ENCODE results near the gene AQP12A. TPM values are rescaled to one million over a fixed set of nuclear protein-coding genes. Genes with fewer than 3 reads are reported as not detected.

The AQP12A gene
- total and polyA plus RNA-seq, 2 donors (not counting 1 experiment from before 2014, with no cell fraction given), result not detected

DNA sequence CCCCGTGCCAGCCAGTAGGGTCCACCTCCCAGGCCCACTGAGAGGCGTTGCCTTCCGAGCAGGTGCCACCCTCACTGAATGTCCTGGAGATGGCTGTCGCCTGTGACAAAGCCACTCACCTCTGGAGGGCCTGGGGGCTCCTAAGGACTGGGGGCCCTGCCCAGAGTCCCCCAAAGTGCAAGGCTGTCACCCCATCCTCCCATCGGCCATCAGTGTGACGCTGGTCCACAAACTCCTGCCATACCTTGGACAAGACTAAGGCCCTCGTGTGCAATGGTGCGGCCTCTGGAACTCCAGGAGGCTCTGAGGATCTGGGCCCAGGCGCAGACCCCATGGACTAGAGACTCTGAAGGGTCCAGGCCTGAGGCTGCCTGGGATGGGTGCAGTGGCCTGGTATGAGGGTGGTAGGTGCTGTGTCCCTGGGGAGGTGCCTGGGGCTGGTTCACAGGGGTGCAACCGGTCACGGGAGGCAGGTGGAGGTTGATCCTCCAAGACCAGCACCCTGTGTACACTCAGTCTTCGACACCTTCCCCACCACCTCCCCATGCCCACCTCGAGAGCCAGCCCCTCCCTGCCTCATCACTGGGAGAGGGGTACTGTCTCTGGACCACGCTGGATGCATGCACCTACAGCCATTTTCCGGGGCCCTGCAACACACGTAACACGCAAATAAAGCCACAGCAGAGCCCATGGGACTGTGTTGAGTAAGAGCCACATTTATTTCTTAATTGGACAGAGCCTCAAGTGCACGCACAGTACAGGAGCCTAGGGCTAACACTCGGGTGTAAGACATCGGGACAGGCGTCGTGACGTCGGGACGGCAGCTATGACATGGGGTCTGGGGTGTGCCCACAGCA lies 21.6 kb downstream of the AQP12A start:
- Histone ChIP-seq H3K27ac (ENCODE audit: insufficient read depth, low read length) (no peak overlapping the region), H4K20me1 (ENCODE audit: control insufficient read depth, extremely low read depth, insufficient read depth, low read length) (no peaks in the 10 kb centered on the region), H3K4me3 (replicated peaks in 1 of 4; ENCODE audit: control extremely low read depth in 1 of 4, insufficient read depth in 1 of 4, low read depth in 3 of 4, low read length in 4 of 4) (no peak overlapping the region), H3K79me2 (ENCODE audit: control insufficient read depth, insufficient read depth, low read length) (no peaks in the 10 kb centered on the region), H3K36me3 (ENCODE audit: control insufficient read depth, insufficient read depth, low read length) (no peaks in the 10 kb centered on the region), H2AFZ (ENCODE audit: low read length) (no peak overlapping the region), H3K27me3 (ENCODE audit: control insufficient read depth, insufficient read depth, low read length) (no peaks in the 10 kb centered on the region), H3K4me2 (ENCODE audit: extremely low read depth, insufficient read depth, low read length) (no peak overlapping the region), H3K9me3 (ENCODE audit: control insufficient read depth, insufficient read depth, low read depth, low read length) (no peaks in the 10 kb centered on the region), H3K4me1 (ENCODE audit: control insufficient read depth, extremely low read depth, insufficient read depth, low read length) (no peaks in the 10 kb centered on the region), H3K9ac (ENCODE audit: insufficient read depth, low read length) (no peak overlapping the region)
- DNase-seq (ENCODE audit: low read depth in 2 of 2), result no peak
- no peak for TF ChIP-seq EZH2 (IDR thresholded peaks at IDR 0.05; ENCODE audit: low read length, missing control alignments)
- TF ChIP-seq, protein P1, sequence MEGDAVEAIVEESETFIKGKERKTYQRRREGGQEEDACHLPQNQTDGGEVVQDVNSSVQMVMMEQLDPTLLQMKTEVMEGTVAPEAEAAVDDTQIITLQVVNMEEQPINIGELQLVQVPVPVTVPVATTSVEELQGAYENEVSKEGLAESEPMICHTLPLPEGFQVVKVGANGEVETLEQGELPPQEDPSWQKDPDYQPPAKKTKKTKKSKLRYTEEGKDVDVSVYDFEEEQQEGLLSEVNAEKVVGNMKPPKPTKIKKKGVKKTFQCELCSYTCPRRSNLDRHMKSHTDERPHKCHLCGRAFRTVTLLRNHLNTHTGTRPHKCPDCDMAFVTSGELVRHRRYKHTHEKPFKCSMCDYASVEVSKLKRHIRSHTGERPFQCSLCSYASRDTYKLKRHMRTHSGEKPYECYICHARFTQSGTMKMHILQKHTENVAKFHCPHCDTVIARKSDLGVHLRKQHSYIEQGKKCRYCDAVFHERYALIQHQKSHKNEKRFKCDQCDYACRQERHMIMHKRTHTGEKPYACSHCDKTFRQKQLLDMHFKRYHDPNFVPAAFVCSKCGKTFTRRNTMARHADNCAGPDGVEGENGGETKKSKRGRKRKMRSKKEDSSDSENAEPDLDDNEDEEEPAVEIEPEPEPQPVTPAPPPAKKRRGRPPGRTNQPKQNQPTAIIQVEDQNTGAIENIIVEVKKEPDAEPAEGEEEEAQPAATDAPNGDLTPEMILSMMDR (conservative IDR thresholded peaks at IDR 0.05 in 1 of 2, IDR thresholded peaks at IDR 0.05 in 1 of 2; ENCODE audit: low read depth in 1 of 2, low read length in 2 of 2), result no peak

DNA sequence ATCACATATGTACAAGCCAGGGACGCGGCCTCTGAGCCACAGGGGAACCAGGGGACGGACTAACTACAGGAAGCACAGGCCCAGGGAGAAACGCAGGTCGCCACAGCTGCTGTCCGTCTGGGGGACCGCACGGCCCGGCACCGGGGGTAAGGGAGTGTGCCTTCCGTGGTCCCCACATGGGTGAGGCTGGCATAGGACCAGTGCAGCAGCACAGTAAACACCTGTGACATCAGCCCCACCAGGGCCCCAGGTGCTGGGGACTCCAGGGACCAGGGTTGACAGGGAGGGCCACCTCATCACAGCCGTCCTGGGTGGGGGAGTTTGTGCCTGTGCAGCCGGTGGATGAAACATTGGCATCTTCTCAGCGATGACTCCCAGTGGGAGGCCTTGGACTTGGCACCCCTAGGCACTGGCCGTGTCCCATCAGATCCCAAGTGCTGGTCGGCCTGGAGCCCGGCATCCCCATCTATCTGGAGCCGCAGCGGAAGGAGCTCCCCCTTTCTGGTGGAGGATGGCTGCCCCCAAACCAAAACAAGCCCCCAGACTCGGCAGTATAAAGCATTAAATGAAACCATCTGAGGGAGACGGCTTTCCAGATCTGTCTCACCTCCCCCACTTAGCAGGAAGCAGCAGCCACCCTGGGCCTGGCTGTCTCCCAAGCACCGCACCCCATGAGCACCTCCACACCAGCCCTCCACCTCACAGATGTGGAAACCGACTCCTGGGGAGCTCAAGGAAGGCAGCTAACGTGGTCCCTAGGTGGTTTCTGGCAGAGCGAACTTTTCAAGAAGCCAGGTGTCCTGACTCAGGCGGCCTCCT lies 22.5 kb downstream of the AQP12A start:
- Histone ChIP-seq H3K4me1 (ENCODE audit: control insufficient read depth, extremely low read depth, insufficient read depth, low read length) (no peaks in the 10 kb centered on the region), H3K9me3 (ENCODE audit: control insufficient read depth, insufficient read depth, low read depth, low read length) (no peaks in the 10 kb centered on the region), H3K27ac (ENCODE audit: insufficient read depth, low read length) (no peak overlapping the region), H3K27me3 (ENCODE audit: control insufficient read depth, insufficient read depth, low read length) (no peaks in the 10 kb centered on the region), H3K4me3 (replicated peaks in 1 of 4; ENCODE audit: control extremely low read depth in 1 of 4, insufficient read depth in 1 of 4, low read depth in 3 of 4, low read length in 4 of 4) (no peak overlapping the region), H3K9ac (ENCODE audit: insufficient read depth, low read length) (no peak overlapping the region), H3K36me3 (ENCODE audit: control insufficient read depth, insufficient read depth, low read length) (no peaks in the 10 kb centered on the region), H4K20me1 (ENCODE audit: control insufficient read depth, extremely low read depth, insufficient read depth, low read length) (no peaks in the 10 kb centered on the region), H3K79me2 (ENCODE audit: control insufficient read depth, insufficient read depth, low read length) (no peaks in the 10 kb centered on the region), H2AFZ (ENCODE audit: low read length) (no peak overlapping the region), H3K4me2 (ENCODE audit: extremely low read depth, insufficient read depth, low read length) (no peak overlapping the region)
- TF ChIP-seq EZH2 (IDR thresholded peaks at IDR 0.05; ENCODE audit: low read length, missing control alignments), result no peak
- TF ChIP-seq, protein P1 (conservative IDR thresholded peaks at IDR 0.05 in 1 of 2, IDR thresholded peaks at IDR 0.05 in 1 of 2; ENCODE audit: low read depth in 1 of 2, low read length in 2 of 2), result no peak
- no peak for DNase-seq (ENCODE audit: low read depth in 2 of 2)
